BE2C (cell line): ENCODE measurements around the gene TMCC3.
A peak's percentile ranks its signal among the peaks of the same experiment; 100 is the strongest.

Source experiments
- DNase-seq: peaks from one replicate; pipeline ENCODE4 v3.0.0-alpha.2; 2020
- H3K27me3 ChIP-seq: fragments of 250-450 bp; sonication (Bioruptor Pico); 2 replicates; pipeline ENCODE4 v1.5.1; 2020; ENCODE audit warnings: mild to moderate bottlenecking
- H3K36me3 ChIP-seq: fragments of 250-450 bp; sonication (Bioruptor Pico); 2 replicates; pipeline ENCODE4 v1.5.1; 2020; ENCODE audit warnings: mild to moderate bottlenecking
- H3K4me1 ChIP-seq: fragments of 250-450 bp; sonication (Bioruptor Pico); 2 replicates; pipeline ENCODE4 v1.5.1; 2020
- H3K4me3 ChIP-seq: 2 replicates; pipeline ENCODE4 v1.5.1; 2011; ENCODE audit warnings: low read depth, low read length
- H3K9me3 ChIP-seq: fragments of 250-450 bp; sonication (Bioruptor Pico); 2 replicates; pipeline ENCODE4 v1.5.1; 2020
- CTCF ChIP-seq: IDR thresholded peaks from 2 replicates; pipeline ENCODE4 v1.5.1; 2012; ENCODE audit warnings: mild to moderate bottlenecking, low read depth, low read length

TMCC3 gene

GRCh38 chr12:94590428-94590827, 59.9 kb downstream of the TMCC3 start:
- peak; percentile 16 for DNase-seq
- H3K4me3 ChIP-seq: no peak overlapping the region
- no peaks in the 10 kb centered on the region for H3K9me3 ChIP-seq
- no peak for TF ChIP-seq CTCF
- H3K27me3 ChIP-seq: no peaks in the 10 kb centered on the region
- no peaks in the 10 kb centered on the region for H3K4me1 ChIP-seq
- no peaks in the 10 kb centered on the region for H3K36me3 ChIP-seq

GRCh38 chr12:94589591-94590001, 60.8 kb downstream of the TMCC3 start:
- Histone ChIP-seq H3K9me3 (no peaks in the 10 kb centered on the region), H3K4me1 (no peaks in the 10 kb centered on the region), H3K27me3 (no peaks in the 10 kb centered on the region), H3K4me3 (no peak overlapping the region), H3K36me3 (no peaks in the 10 kb centered on the region)
- DNase-seq: no peak
- no peak for TF ChIP-seq CTCF

GRCh38 chr12:94588346-94588745, 62.0 kb downstream of the TMCC3 start:
- H3K4me1 ChIP-seq: no peaks in the 10 kb centered on the region
- DNase-seq: no peak
- H3K27me3 ChIP-seq: no peaks in the 10 kb centered on the region
- H3K36me3 ChIP-seq: no peaks in the 10 kb centered on the region
- no peaks in the 10 kb centered on the region for H3K9me3 ChIP-seq
- no peak overlapping the region for H3K4me3 ChIP-seq
- no peak for TF ChIP-seq CTCF

GRCh38 chr12:94587266-94588241, 62.8 kb downstream of the TMCC3 start:
- H3K27me3 ChIP-seq: no peaks in the 10 kb centered on the region
- no peaks in the 10 kb centered on the region for H3K4me1 ChIP-seq
- H3K9me3 ChIP-seq: no peaks in the 10 kb centered on the region
- no peak for DNase-seq
- no peak overlapping the region for H3K4me3 ChIP-seq
- H3K36me3 ChIP-seq: no peaks in the 10 kb centered on the region
- no peak for TF ChIP-seq CTCF

GRCh38 chr12:94586589-94587259, 63.6 kb downstream of the TMCC3 start:
- Histone ChIP-seq H3K4me3 (no peak overlapping the region), H3K9me3 (no peaks in the 10 kb centered on the region), H3K4me1 (no peaks in the 10 kb centered on the region), H3K36me3 (no peaks in the 10 kb centered on the region), H3K27me3 (no peaks in the 10 kb centered on the region)
- no peak for DNase-seq
- TF ChIP-seq CTCF: no peak

- no peaks in the 10 kb centered on the region for H3K9me3 ChIP-seq
- H3K4me1 ChIP-seq: no peaks in the 10 kb centered on the region
- H3K27me3 ChIP-seq: no peaks in the 10 kb centered on the region
- no peaks in the 10 kb centered on the region for H3K36me3 ChIP-seq
- DNase-seq: no peak
- H3K4me3 ChIP-seq: no peak overlapping the region
- no peak for TF ChIP-seq CTCF
These were observed 64.7 kb downstream of the TMCC3 start for GRCh38 chr12:94585626-94586025.
